OCI-M2 (cell line): Measurements from ENCODE around the gene NCOA7.
"Not testable (repeated sequence)": the region's sequence is repeated elsewhere in the genome, so short reads cannot be mapped to it uniquely, and the experiment has no call there.

Source experiments
- DNase-seq: peaks from one replicate; lab custom pipeline; 2025; ENCODE audit not compliant: unreplicated experiment; lab: John Stamatoyannopoulos, UW

The NCOA7 gene

DNA sequence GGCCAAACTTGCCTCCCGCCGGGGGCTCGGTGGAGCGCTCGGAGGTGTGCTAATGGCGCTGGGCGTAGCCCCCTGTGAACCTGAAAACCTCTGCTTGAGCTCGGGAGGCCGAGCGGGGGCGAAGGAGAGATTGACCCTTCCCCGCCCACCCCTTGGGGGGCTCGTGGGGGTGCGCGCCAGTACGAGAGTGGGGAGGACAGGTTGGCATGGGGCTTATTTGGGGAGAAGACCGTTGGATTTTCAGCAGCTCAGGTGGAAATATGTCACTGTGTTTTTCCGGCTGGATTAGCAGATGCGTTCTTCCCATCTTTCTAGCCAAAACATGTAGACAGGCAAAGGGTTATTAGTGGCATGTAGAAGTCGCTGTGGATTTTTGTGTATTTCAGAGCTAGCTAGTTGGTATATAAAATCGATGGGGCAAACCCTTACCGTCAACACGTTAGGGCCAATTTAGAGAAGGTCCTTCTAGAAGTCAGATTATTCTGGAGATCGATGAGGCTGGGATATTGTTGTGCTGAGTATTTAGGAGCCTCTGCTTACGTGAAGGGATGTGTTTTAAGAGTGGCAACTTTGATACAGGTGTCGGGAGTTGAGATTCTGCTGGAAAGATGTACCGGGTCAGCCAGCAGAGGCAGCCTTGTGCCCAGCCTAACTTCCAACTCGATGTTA lies 525 bp downstream of the NCOA7 start:
- DNase-seq: no peak

- no peak for DNase-seq
Observed at GRCh38 chr6:125791820-125792165, 1.0 kb downstream of the NCOA7 start.

- no peak for DNase-seq
Observed at GRCh38 chr6:125792172-125792571, 1.4 kb downstream of the NCOA7 start.

GRCh38 chr6:125792680-125793079 lies 1.9 kb downstream of the NCOA7 start:
- no peak for DNase-seq

DNA sequence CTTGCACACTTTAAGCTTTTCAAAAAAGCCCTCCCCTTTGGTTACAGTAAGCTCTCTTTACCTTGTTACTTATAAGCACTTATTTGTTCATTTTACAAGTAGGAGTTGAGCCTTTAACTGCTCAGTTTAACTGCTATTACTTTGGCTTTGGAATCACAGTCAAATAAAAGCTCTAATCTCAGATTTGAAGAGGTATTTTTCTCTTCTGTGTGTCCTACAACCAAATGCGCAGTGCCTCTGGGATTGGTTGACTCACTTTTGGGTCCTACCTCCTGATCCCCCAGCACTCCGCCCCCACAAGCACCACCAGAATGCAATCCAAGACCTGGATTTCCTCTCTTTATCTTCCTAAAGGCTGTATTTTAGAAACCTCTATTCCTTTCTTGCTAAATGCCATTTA lies 2.5 kb downstream of the NCOA7 start:
- DNase-seq: no peak

DNA sequence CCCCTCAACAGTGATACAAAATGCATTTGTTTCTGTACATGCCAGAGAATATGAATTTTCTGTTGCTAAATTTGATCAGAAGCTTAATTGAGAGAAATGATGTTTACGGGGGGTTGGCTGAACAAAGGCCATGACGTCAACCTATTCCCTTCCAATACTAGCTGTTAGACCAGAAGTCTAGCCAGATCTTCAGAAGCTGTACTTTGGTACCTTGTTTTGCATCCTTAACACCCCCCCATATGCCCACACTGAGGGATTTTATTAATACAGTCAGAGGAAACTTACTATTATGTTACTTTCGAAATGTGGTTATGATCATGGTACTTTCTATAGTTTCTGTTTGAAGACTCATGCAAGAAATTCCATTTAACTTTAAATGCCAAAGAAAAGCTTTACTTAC lies 3.1 kb downstream of the NCOA7 start:
- DNase-seq: no peak

DNA sequence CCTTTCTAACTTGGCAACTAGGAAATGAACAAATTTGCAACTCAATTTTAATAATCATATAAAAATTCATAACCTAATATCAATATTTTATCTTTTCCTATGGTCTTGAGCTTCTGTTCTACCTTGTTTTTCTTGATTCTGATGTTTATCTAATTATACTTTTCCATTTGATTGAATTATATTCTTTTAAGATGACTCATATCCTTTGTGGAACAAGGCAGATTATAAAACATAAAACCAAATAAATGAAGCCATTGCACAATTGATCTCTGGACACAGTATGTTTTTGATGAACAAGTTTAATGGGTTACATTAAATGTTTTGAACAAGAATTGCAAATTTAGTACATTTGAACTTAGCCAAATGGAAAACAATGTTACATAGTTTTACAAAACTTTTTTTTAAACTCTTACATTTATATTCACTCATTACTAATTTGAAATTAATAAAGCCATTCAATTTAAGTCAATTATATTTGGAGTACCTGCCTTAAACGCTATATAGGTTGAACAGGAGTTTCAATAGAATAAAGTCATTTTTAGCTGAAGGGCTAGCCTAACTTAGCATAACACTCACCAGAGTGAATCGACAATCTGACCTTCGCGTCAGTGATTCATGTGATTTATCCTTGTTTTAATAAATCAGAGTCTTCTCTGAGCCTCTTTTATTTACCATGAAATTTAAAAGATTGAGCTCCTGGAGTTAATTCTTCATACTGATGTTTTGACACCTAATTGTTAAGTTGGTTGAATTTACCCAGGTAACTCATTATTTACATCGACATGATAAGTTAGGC lies 3.8 kb downstream of the NCOA7 start:
- DNase-seq: no peak

DNA sequence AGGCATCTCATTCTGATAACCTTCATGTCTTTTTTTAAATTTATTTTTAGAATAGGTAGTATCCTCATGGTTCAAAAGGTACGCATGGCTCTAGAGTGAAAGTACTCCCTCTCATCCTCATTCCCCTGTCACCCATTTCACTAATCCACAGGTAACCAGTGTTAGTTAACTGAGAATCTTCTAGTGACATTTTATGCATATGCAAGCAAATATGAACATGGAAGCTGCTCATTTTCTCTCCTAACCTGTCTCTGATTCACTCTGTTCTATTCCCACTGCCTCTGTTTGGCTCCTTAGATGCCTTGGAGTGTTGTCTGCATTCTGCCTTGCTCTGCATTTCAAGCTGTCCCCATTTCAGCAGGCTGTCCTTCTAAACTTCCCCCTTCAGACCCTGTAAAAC lies 4.5 kb downstream of the NCOA7 start:
- DNase-seq: no peak

- DNase-seq: no peak
Observed at GRCh38 chr6:125797120-125797885, 6.5 kb downstream of the NCOA7 start.

DNA sequence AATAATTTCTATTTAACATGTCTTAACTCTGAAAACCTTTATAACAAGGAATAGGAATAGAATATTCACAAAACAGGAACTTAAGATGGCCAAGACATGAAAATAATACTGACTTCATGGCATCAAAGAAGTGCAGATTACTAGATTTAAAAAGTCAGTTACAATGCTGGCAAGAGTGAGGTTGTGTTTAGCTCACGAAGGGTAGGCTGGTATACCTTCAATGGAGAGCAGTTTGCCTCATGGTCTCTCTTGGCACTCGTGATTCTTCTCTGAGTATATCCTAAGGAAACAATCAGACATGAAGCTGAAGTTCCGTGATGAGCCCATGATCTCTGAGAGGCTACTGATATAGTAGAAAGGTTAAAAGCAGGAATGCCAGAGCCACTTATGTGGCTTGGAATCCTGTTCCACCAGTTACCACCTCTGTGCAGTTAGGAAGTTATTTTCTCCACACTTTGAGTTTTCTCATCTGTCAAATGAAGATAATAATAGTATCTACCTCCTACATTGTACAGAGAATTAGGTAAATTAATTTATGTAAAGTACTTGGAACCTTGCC lies 7.2 kb downstream of the NCOA7 start:
- no peak for DNase-seq

DNA sequence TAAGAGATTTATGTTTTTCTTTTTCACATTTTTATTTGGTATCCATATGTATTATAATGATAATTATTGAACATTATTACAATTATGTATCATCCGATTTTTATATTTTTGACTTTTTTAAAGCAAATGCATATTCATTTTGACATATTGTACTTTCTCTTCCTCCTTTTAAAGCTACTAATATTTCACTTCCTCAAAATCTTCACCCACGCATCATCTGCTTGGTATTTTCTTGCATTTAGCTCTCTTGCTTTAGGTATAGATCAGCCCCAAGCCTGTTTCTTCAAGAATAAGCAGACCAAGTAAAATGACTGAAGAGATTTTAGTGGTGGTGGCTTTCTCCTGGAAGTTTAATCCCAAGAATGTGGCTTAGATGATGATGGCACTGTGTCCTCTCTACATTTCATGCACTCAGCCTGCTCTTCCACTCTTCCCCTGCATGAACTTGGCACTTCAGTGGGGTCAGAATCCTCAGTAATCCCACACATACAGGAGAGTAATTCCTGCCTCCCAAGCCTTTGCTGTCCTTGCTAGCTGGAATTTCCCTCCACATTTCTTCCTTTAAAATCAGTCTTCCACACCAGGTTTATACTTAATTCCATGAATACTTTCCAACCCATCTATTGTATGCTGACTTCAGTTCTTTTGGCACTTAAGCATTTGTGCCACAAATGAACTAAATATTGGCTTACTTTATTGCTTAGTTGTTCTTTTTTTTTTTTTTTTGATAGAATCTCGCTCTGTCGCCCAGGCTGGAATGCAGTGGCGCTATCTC lies 8.2 kb downstream of the NCOA7 start:
- DNase-seq: no peak

- no peak for DNase-seq
Observed at GRCh38 chr6:125802383-125802782, 11.6 kb downstream of the NCOA7 start.

DNA sequence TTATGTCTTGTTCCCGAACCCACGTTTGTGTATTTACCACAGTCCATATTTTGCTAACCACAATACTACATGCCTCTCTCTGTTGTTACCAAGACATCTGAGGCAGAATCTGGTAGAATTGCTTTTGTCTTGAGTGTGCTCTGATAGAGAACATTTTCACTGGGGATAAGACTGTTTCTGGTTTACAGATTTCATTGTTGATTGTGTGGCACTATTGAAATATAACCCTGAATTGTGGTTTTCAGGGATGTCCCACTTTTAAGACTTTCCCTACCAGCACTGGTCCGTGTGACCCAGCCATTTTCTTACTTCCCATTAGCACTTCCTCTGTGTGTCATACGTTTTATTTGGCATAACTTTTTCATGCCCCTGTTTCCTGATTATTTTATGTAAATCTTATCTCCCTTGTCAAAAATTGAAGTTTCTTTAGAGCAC lies 12.2 kb downstream of the NCOA7 start:
- no peak for DNase-seq

DNA sequence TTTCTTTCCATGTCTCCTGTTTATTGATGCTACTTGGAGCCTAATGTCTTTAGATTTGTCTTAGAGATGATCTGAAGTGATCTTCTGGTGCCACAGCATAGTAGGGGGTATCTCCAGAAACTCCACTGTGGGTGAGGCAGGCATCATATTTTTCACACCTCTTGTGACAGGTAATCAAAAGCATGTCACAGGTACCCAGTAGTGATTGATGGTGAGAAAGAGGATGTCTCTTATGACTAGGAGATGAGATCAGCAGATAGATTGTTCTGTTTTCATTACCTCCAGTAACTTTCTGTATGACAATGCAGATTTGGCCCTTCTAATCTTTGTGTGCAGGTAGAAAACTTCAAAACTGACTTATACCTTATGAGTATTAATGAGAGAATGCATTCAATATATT lies 13.5 kb downstream of the NCOA7 start:
- DNase-seq: no peak

- DNase-seq: not testable (repeated sequence)
Observed at GRCh38 chr6:125804866-125805425, 14.2 kb downstream of the NCOA7 start.

GRCh38 chr6:125806813-125807212 lies 16.1 kb downstream of the NCOA7 start:
- DNase-seq: no peak

DNA sequence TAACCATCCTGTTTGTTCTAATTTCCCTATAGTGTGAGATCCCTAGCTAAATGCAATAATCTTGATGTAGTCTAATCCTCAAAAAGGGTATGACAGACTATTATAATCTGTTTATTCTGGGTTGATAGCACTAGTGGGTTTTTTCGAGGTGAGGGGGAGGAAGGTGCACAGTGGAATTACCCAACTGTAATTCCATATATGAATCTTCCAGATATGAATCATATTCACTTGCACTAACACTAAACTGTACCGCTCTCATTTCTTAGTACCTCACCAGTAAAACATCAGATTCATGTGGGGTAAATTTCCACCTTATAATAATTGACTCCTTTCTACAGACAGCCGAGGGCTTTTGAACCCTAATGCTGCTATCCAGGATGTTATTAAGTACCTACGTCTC lies 16.5 kb downstream of the NCOA7 start:
- no peak for DNase-seq

- no peak for DNase-seq
Observed at GRCh38 chr6:125808060-125808459, 17.3 kb downstream of the NCOA7 start.

GRCh38 chr6:125808591-125808990 lies 17.8 kb downstream of the NCOA7 start:
- no peak for DNase-seq

GRCh38 chr6:125809570-125810170 lies 18.9 kb downstream of the NCOA7 start:
- no peak for DNase-seq
